Neuron (in vitro differentiated cells): ENCODE results near the gene UHRF1.

Experiments used
- H2AFZ ChIP-seq: one replicate; pipeline ENCODE4 v1.6.1; 2013; ENCODE audit warnings: low read depth, mild to moderate bottlenecking, inconsistent platforms, low read length, moderate library complexity
- H3K27me3 ChIP-seq: one replicate; pipeline ENCODE4 v1.6.1; 2013; ENCODE audit warnings: low read length; ENCODE audit not compliant: insufficient read depth
- H3K36me3 ChIP-seq: one replicate; pipeline ENCODE4 v1.6.1; 2013; ENCODE audit warnings: low read length; ENCODE audit not compliant: insufficient read depth
- H3K4me1 ChIP-seq: one replicate; pipeline ENCODE4 v1.6.1; 2013; ENCODE audit warnings: low read length; ENCODE audit not compliant: insufficient read depth
- H3K4me3 ChIP-seq: 2 replicates; pipeline ENCODE4 v1.5.1; 2013; ENCODE audit warnings: mild to moderate bottlenecking, low read length, moderate library complexity
- H3K9me3 ChIP-seq: one replicate; pipeline ENCODE4 v1.6.1; 2013; ENCODE audit warnings: low read length

UHRF1 gene

GRCh38 chr19:4909156-4909896, at the start of gene UHRF1:
Gene UHRF1, plus strand, starts transcription at chr19:4909501. Its CDS starts 1,385 bp downstream, at chr19:4910886.
- Histone ChIP-seq H3K36me3 (peaks cover 17% of the 10 kb centered on the region), H3K4me3 (peak within 1 kb of the TSS; percentile 77), H2AFZ (peak within 1 kb of the TSS; percentile 20), H3K27me3 (no peaks in the 10 kb centered on the region), H3K9me3 (no peaks in the 10 kb centered on the region), H3K4me1 (peaks cover 18% of the 10 kb centered on the region)

- no peak overlapping the region for H2AFZ ChIP-seq
- peaks cover 31% of the 10 kb centered on the region for H3K36me3 ChIP-seq
- no peaks in the 10 kb centered on the region for H3K27me3 ChIP-seq
- no peaks in the 10 kb centered on the region for H3K9me3 ChIP-seq
- H3K4me1 ChIP-seq: no peaks in the 10 kb centered on the region
- no peak overlapping the region for H3K4me3 ChIP-seq
Measured at GRCh38 chr19:4859697-4860096, 49.6 kb upstream of the UHRF1 start.

GRCh38 chr19:4861147-4861546, 48.2 kb upstream of the UHRF1 start:
- no peaks in the 10 kb centered on the region for H3K9me3 ChIP-seq
- H3K4me1 ChIP-seq: no peaks in the 10 kb centered on the region
- no peak overlapping the region for H3K4me3 ChIP-seq
- peaks cover 26% of the 10 kb centered on the region for H3K36me3 ChIP-seq
- H2AFZ ChIP-seq: no peak overlapping the region
- no peaks in the 10 kb centered on the region for H3K27me3 ChIP-seq

- Histone ChIP-seq H3K4me3 (peak overlapping the region; percentile 85), H3K4me1 (peaks cover 5% of the 10 kb centered on the region), H3K9me3 (no peaks in the 10 kb centered on the region), H3K36me3 (peaks cover 3% of the 10 kb centered on the region), H3K27me3 (no peaks in the 10 kb centered on the region), H2AFZ (peak overlapping the region; percentile 89)
Measured at GRCh38 chr19:4866595-4867424, 42.5 kb upstream of the UHRF1 start.

- Histone ChIP-seq H3K4me3 (peak within 1 kb of the TSS; percentile 85), H2AFZ (peak within 1 kb of the TSS; percentile 89), H3K4me1 (peaks cover 5% of the 10 kb centered on the region), H3K9me3 (no peaks in the 10 kb centered on the region), H3K36me3 (no peaks in the 10 kb centered on the region), H3K27me3 (no peaks in the 10 kb centered on the region)
Measured at GRCh38 chr19:4867534-4868285, 41.6 kb upstream of the UHRF1 start, which contains the start of gene PLIN3. Gene PLIN3, minus strand, starts transcription at chr19:4867667. Its CDS starts 6,273 bp downstream, at chr19:4861394.

- Histone ChIP-seq H3K4me1 (peaks cover 5% of the 10 kb centered on the region), H3K27me3 (no peaks in the 10 kb centered on the region), H3K4me3 (no peak overlapping the region), H2AFZ (no peak overlapping the region), H3K36me3 (no peaks in the 10 kb centered on the region), H3K9me3 (no peaks in the 10 kb centered on the region)
Measured at GRCh38 chr19:4868286-4868834, 40.9 kb upstream of the UHRF1 start.

GRCh38 chr19:4870025-4870700, 39.1 kb upstream of the UHRF1 start:
- Histone ChIP-seq H3K9me3 (no peaks in the 10 kb centered on the region), H3K4me1 (peaks cover 5% of the 10 kb centered on the region), H3K4me3 (no peak overlapping the region), H3K36me3 (no peaks in the 10 kb centered on the region), H2AFZ (no peak overlapping the region), H3K27me3 (no peaks in the 10 kb centered on the region)

GRCh38 chr19:4871711-4872110, 37.6 kb upstream of the UHRF1 start:
- Histone ChIP-seq H2AFZ (no peak overlapping the region), H3K9me3 (no peaks in the 10 kb centered on the region), H3K4me3 (no peak overlapping the region), H3K4me1 (peaks cover 2% of the 10 kb centered on the region), H3K27me3 (no peaks in the 10 kb centered on the region), H3K36me3 (no peaks in the 10 kb centered on the region)

- Histone ChIP-seq H3K4me3 (no peak overlapping the region), H3K9me3 (no peaks in the 10 kb centered on the region), H3K36me3 (no peaks in the 10 kb centered on the region), H3K27me3 (no peaks in the 10 kb centered on the region), H3K4me1 (peaks cover 15% of the 10 kb centered on the region), H2AFZ (no peak overlapping the region)
Measured at GRCh38 chr19:4873930-4874329, 35.4 kb upstream of the UHRF1 start.

GRCh38 chr19:4877753-4878490, 31.4 kb upstream of the UHRF1 start:
- Histone ChIP-seq H3K4me3 (no peak overlapping the region), H3K36me3 (no peaks in the 10 kb centered on the region), H3K9me3 (no peaks in the 10 kb centered on the region), H3K27me3 (no peaks in the 10 kb centered on the region), H3K4me1 (peaks cover 15% of the 10 kb centered on the region), H2AFZ (peak overlapping the region; percentile 16)

GRCh38 chr19:4878491-4878968, 30.8 kb upstream of the UHRF1 start:
- peaks cover 15% of the 10 kb centered on the region for H3K4me1 ChIP-seq
- no peaks in the 10 kb centered on the region for H3K36me3 ChIP-seq
- no peaks in the 10 kb centered on the region for H3K9me3 ChIP-seq
- H3K4me3 ChIP-seq: no peak overlapping the region
- peak overlapping the region; percentile 16 for H2AFZ ChIP-seq
- no peaks in the 10 kb centered on the region for H3K27me3 ChIP-seq

GRCh38 chr19:4879041-4879440, 30.3 kb upstream of the UHRF1 start:
- Histone ChIP-seq H3K36me3 (no peaks in the 10 kb centered on the region), H3K27me3 (no peaks in the 10 kb centered on the region), H3K9me3 (no peaks in the 10 kb centered on the region), H3K4me3 (no peak overlapping the region), H2AFZ (no peak overlapping the region), H3K4me1 (peaks cover 15% of the 10 kb centered on the region)
